Right renal cortex interstitium (tissue), 3 donors: ENCODE results near the gene RBFOX1. TPM values are rescaled to one million over a fixed set of nuclear protein-coding genes. Genes with fewer than 3 reads are reported as not detected.

Experiments used
- DNase-seq, 3 donors: peaks; one replicate each; pipeline ENCODE4 v3.0.0-alpha.2; 2013; ENCODE audit warnings: low read depth in 3 of 3, low spot score in 2 of 3
- polyA plus RNA-seq, 3 donors: library from polyadenylated mRNA; unstranded; fragments of 120-200 nt; gene quantifications; one replicate each; pipeline ENCODE4 v1.2.1, GENCODE V29; 2013; ENCODE audit not compliant: insufficient read length in 3 of 3

Gene RBFOX1
- polyA plus RNA-seq, 3 donors, result 1.7 to 3.4 (median 2.7) TPM

GRCh38 chr16:7369204-7369603, 36.6 kb downstream of the RBFOX1 start:
- DNase-seq, result no peak

GRCh38 chr16:7372095-7372494, 39.5 kb downstream of the RBFOX1 start:
- no peak for DNase-seq

- no peak for DNase-seq
These were observed 41.1 kb downstream of the RBFOX1 start for GRCh38 chr16:7373776-7374175.

GRCh38 chr16:7374614-7375174, 42.0 kb downstream of the RBFOX1 start:
- DNase-seq, result no peak

- no peak for DNase-seq
These were observed 43.6 kb downstream of the RBFOX1 start for GRCh38 chr16:7376227-7376626.

- DNase-seq, result no peak
These were observed 44.6 kb downstream of the RBFOX1 start for GRCh38 chr16:7377231-7377630.

GRCh38 chr16:7378024-7378695, 45.5 kb downstream of the RBFOX1 start:
- no peak for DNase-seq

- no peak for DNase-seq
These were observed 47.8 kb downstream of the RBFOX1 start for GRCh38 chr16:7380441-7380840.

GRCh38 chr16:7380911-7381310, 48.3 kb downstream of the RBFOX1 start:
- DNase-seq, result no peak

- no peak for DNase-seq
These were observed 49.0 kb downstream of the RBFOX1 start for GRCh38 chr16:7381671-7382070.

- no peak for DNase-seq
These were observed 49.9 kb downstream of the RBFOX1 start for GRCh38 chr16:7382521-7382920.

GRCh38 chr16:7390974-7391373, 58.3 kb downstream of the RBFOX1 start:
- DNase-seq, result no peak

- DNase-seq, result no peak
These were observed 59.0 kb downstream of the RBFOX1 start for GRCh38 chr16:7391694-7392093.

GRCh38 chr16:7392206-7392605, 59.6 kb downstream of the RBFOX1 start:
- no peak for DNase-seq

GRCh38 chr16:7393680-7394079, 61.0 kb downstream of the RBFOX1 start:
- DNase-seq, result no peak

GRCh38 chr16:7394720-7395336, 62.2 kb downstream of the RBFOX1 start:
- DNase-seq, result no peak

- no peak for DNase-seq
These were observed 65.3 kb downstream of the RBFOX1 start for GRCh38 chr16:7397901-7398300.

GRCh38 chr16:7398536-7398935, 65.9 kb downstream of the RBFOX1 start:
- DNase-seq, result no peak

- DNase-seq, result no peak
These were observed 66.7 kb downstream of the RBFOX1 start for GRCh38 chr16:7399296-7399695.

- no peak for DNase-seq
These were observed 67.7 kb downstream of the RBFOX1 start for GRCh38 chr16:7400117-7400890.

- no peak for DNase-seq
These were observed 71.6 kb downstream of the RBFOX1 start for GRCh38 chr16:7404217-7404616.

GRCh38 chr16:7405166-7405565, 72.5 kb downstream of the RBFOX1 start:
- peak; percentile 25 to 47 (median 32) for DNase-seq
